ENCODE data around the gene GP2. TPM values are rescaled to one million over a fixed set of nuclear protein-coding genes. Genes with fewer than 3 reads are reported as not detected.

Gene GP2
- total RNA-seq, 1 donor from 2014 or later = not detected

- Mint-ChIP-seq H3K9me3 (ENCODE audit: unreplicated experiment) (no peaks in the 10 kb centered on the region), H3K4me3 (ENCODE audit: unreplicated experiment) (no peak overlapping the region), H3K4me1 (ENCODE audit: unreplicated experiment) (no peaks in the 10 kb centered on the region), H3K27ac (ENCODE audit: unreplicated experiment) (no peak overlapping the region), H3K27me3 (ENCODE audit: unreplicated experiment) (no peaks in the 10 kb centered on the region), H3K36me3 (ENCODE audit: low read depth, unreplicated experiment) (no peaks in the 10 kb centered on the region)
- no peak for TF ChIP-seq CTCF (IDR thresholded peaks at IDR 0.05; ENCODE audit: unreplicated experiment)
- DNase-seq (ENCODE audit: low spot score) = no peak
These were observed 19.0 kb downstream of the GP2 start for GRCh38 chr16:20308266-20308665.

- Mint-ChIP-seq H3K4me1 (ENCODE audit: unreplicated experiment) (no peaks in the 10 kb centered on the region), H3K27me3 (ENCODE audit: unreplicated experiment) (no peaks in the 10 kb centered on the region), H3K4me3 (ENCODE audit: unreplicated experiment) (no peak overlapping the region), H3K36me3 (ENCODE audit: low read depth, unreplicated experiment) (no peaks in the 10 kb centered on the region), H3K27ac (ENCODE audit: unreplicated experiment) (no peak overlapping the region), H3K9me3 (ENCODE audit: unreplicated experiment) (no peaks in the 10 kb centered on the region)
- no peak for TF ChIP-seq CTCF (IDR thresholded peaks at IDR 0.05; ENCODE audit: unreplicated experiment)
- DNase-seq (ENCODE audit: low spot score) = no peak
These were observed 19.5 kb downstream of the GP2 start for GRCh38 chr16:20307791-20308190.

GRCh38 chr16:20307240-20307671 is 20.1 kb downstream of the GP2 start:
- TF ChIP-seq CTCF (IDR thresholded peaks at IDR 0.05; ENCODE audit: unreplicated experiment) = no peak
- H3K36me3 Mint-ChIP-seq (ENCODE audit: low read depth, unreplicated experiment) = no peaks in the 10 kb centered on the region
- H3K4me3 Mint-ChIP-seq (ENCODE audit: unreplicated experiment) = no peak overlapping the region
- H3K9me3 Mint-ChIP-seq (ENCODE audit: unreplicated experiment) = no peaks in the 10 kb centered on the region
- H3K4me1 Mint-ChIP-seq (ENCODE audit: unreplicated experiment) = no peaks in the 10 kb centered on the region
- no peak overlapping the region for H3K27ac Mint-ChIP-seq (ENCODE audit: unreplicated experiment)
- no peaks in the 10 kb centered on the region for H3K27me3 Mint-ChIP-seq (ENCODE audit: unreplicated experiment)
- no peak for DNase-seq (ENCODE audit: low spot score)

GRCh38 chr16:20306401-20306800 is 20.9 kb downstream of the GP2 start:
- Mint-ChIP-seq H3K27me3 (ENCODE audit: unreplicated experiment) (no peaks in the 10 kb centered on the region), H3K4me1 (ENCODE audit: unreplicated experiment) (no peaks in the 10 kb centered on the region), H3K36me3 (ENCODE audit: low read depth, unreplicated experiment) (no peaks in the 10 kb centered on the region), H3K9me3 (ENCODE audit: unreplicated experiment) (no peaks in the 10 kb centered on the region), H3K4me3 (ENCODE audit: unreplicated experiment) (no peak overlapping the region), H3K27ac (ENCODE audit: unreplicated experiment) (no peak overlapping the region)
- no peak for DNase-seq (ENCODE audit: low spot score)
- no peak for TF ChIP-seq CTCF (IDR thresholded peaks at IDR 0.05; ENCODE audit: unreplicated experiment)

- no peak for DNase-seq (ENCODE audit: low spot score)
- Mint-ChIP-seq H3K27me3 (ENCODE audit: unreplicated experiment) (peaks cover 2% of the 10 kb centered on the region), H3K9me3 (ENCODE audit: unreplicated experiment) (no peaks in the 10 kb centered on the region), H3K36me3 (ENCODE audit: low read depth, unreplicated experiment) (no peaks in the 10 kb centered on the region), H3K4me1 (ENCODE audit: unreplicated experiment) (no peaks in the 10 kb centered on the region), H3K27ac (ENCODE audit: unreplicated experiment) (no peak overlapping the region), H3K4me3 (ENCODE audit: unreplicated experiment) (no peak overlapping the region)
- TF ChIP-seq CTCF (IDR thresholded peaks at IDR 0.05; ENCODE audit: unreplicated experiment) = no peak
These were observed 24.3 kb downstream of the GP2 start for GRCh38 chr16:20303012-20303411.

All from endothelial cell (in vitro differentiated cells).